PC-3 (cell line): ENCODE results near the gene FKBP14. TPM values are rescaled to one million over a fixed set of nuclear protein-coding genes. Genes with fewer than 3 reads are reported as not detected.

Source experiments
- ATAC-seq: fragments of 200-7000 bp; cut with Tn5 transposase; 2 replicates; pipeline ENCODE4 v1.9.1; 2020; ENCODE audit warnings: mild to moderate bottlenecking, moderate library complexity
- BruUV-seq: library from RNA; stranded (reverse); fragments of 400-500 nt; replicated peaks from 2 replicates; lab custom pipeline; 2021; lab: Mats Ljungman, UMichigan
- CTCF ChIA-PET: fragments of 300-600 bp; sonication (Branson Sonifier 250); formaldehyde crosslinking; loops from one replicate; lab custom pipeline; 2022; ENCODE audit warnings: antibody characterized with exemption; lab: Charles Lee
- POLR2A ChIA-PET: fragments of 300-600 bp; sonication (Branson Sonifier 250); formaldehyde crosslinking; loops from one replicate; lab custom pipeline; 2022; ENCODE audit warnings: antibody characterized with exemption; ENCODE audit not compliant: unreplicated experiment; lab: Charles Lee
- DNase-seq: peaks from one replicate; pipeline ENCODE4 v3.0.0-alpha.2; 2015
- H2AFZ ChIP-seq: fragments of 300-600 bp; sonication (generic); 2 replicates; pipeline ENCODE4 v1.6.0; 2016; ENCODE audit warnings: antibody characterized with exemption, low read length
- H3F3A ChIP-seq: fragments of 300-600 bp; sonication (generic); one replicate; pipeline ENCODE4 v1.6.0; 2017; ENCODE audit warnings: antibody characterized with exemption, low read length, control low read depth, mild to moderate bottlenecking; ENCODE audit not compliant: unreplicated experiment
- H3K27ac ChIP-seq: fragments of 300-600 bp; sonication (generic); 2 replicates; pipeline ENCODE4 v1.5.1; 2016; ENCODE audit warnings: mild to moderate bottlenecking, low read length
- H3K27me3 ChIP-seq: fragments of 300-600 bp; sonication (generic); 2 replicates; pipeline ENCODE4 v1.6.1; 2016; ENCODE audit warnings: low read length, mixed read lengths
- H3K36me3 ChIP-seq: fragments of 300-600 bp; sonication (generic); 2 replicates; pipeline ENCODE4 v1.6.1; 2016; ENCODE audit warnings: low read depth, mixed run types, low read length, mixed read lengths
- H3K4me1 ChIP-seq: fragments of 300-600 bp; sonication (generic); 2 replicates; pipeline ENCODE4 v1.5.1; 2016; ENCODE audit warnings: low read length; ENCODE audit not compliant: insufficient read depth
- H3K4me2 ChIP-seq: fragments of 300-600 bp; sonication (generic); 2 replicates; pipeline ENCODE4 v1.6.0; 2016; ENCODE audit warnings: low read length
- H3K4me3 ChIP-seq: fragments of 300-600 bp; sonication (generic); 2 replicates; pipeline ENCODE4 v1.5.1; 2016; ENCODE audit warnings: mild to moderate bottlenecking, low read length, mixed read lengths
- H3K79me2 ChIP-seq: fragments of 300-600 bp; sonication (generic); 2 replicates; pipeline ENCODE4 v1.6.1; 2017; ENCODE audit warnings: low read length, mixed read lengths
- H3K9ac ChIP-seq: fragments of 300-600 bp; sonication (generic); 2 replicates; pipeline ENCODE4 v1.6.0; 2016; ENCODE audit warnings: mild to moderate bottlenecking, low read length
- H3K9me2 ChIP-seq: fragments of 300-600 bp; sonication (generic); replicated peaks from 2 replicates; pipeline ENCODE4 v1.6.1; 2016; ENCODE audit warnings: mixed run types, low read length, mixed read lengths
- H3K9me3 ChIP-seq: fragments of 300-600 bp; sonication (generic); 2 replicates; pipeline ENCODE4 v1.6.1; 2016; ENCODE audit warnings: low read length, mixed read lengths
- H4K20me1 ChIP-seq: fragments of 300-600 bp; sonication (generic); 2 replicates; pipeline ENCODE4 v1.6.1; 2016; ENCODE audit warnings: low read length, mixed read lengths
- CTCF ChIP-seq: fragments of 300-600 bp; sonication (generic); conservative IDR thresholded peaks from 2 replicates; pipeline ENCODE4 v1.5.1; 2017; ENCODE audit warnings: antibody characterized with exemption, low read depth, mild to moderate bottlenecking, low read length
- EZH2 ChIP-seq: fragments of 300-600 bp; sonication (generic); IDR thresholded peaks from one replicate; pipeline ENCODE4 v1.6.1; 2017; ENCODE audit warnings: antibody characterized with exemption, mild to moderate bottlenecking, low read length; ENCODE audit not compliant: unreplicated experiment
- EZH2phosphoT487 ChIP-seq: fragments of 300-600 bp; sonication (generic); IDR thresholded peaks from 2 replicates; pipeline ENCODE4 v1.6.1; 2018; ENCODE audit warnings: mild to moderate bottlenecking, antibody characterized with exemption, low read length, borderline replicate concordance
- intact Hi-C: fragments of 100-400 bp; cut with micrococcal nuclease; formaldehyde crosslinking; loops from 2 replicates; pipeline ENCODE4 v1.9.0; 2023
- total RNA-seq: library from RNA; depleted of rRNA; stranded (reverse); fragments of >200 nt; gene quantifications from 2 replicates; pipeline ENCODE4 v1.2.3, GENCODE V29; 2014

Gene FKBP14
- total RNA-seq, 1 experiment from 2014 or later: 9.0 TPM

- peaks cover 6% of the 10 kb centered on the region; the same call in 1 of the 2 replicates for H3K36me3 ChIP-seq
- no peaks in the 10 kb centered on the region for H4K20me1 ChIP-seq
- TF ChIP-seq CTCF: no peak
- TF ChIP-seq EZH2: no peak
- no peak for TF ChIP-seq EZH2phosphoT487
- ATAC-seq: peak; percentile 87
- ChIA-PET CTCF (no interaction called here), POLR2A (no interaction called here)
- no peaks in the 10 kb centered on the region for H3K9me3 ChIP-seq
- H3K4me2 ChIP-seq: no peak overlapping the region
- DNase-seq: peak; percentile 63
- no peaks in the 10 kb centered on the region for H3K79me2 ChIP-seq
- H3K9me2 ChIP-seq: no peaks in the 10 kb centered on the region
- intact Hi-C loops: loop anchor here (1.0 kb wide), 1 partner anchor 31 kb away; the partner anchor contains the start of gene FKBP14
- H3K27me3 ChIP-seq: no peaks in the 10 kb centered on the region
- no TSS peak for BruUV-seq
- H2AFZ ChIP-seq: no peak overlapping the region
- H3K9ac ChIP-seq: no peak overlapping the region
- H3K4me3 ChIP-seq: no peak overlapping the region
- H3F3A ChIP-seq: no peaks in the 10 kb centered on the region
- H3K27ac ChIP-seq: 0 out of 2 replicates have a peak overlapping the region, but pooled peaks have one; percentile 10
- H3K4me1 ChIP-seq: no peaks in the 10 kb centered on the region
Measured at GRCh38 chr7:30057741-30058140, 31.2 kb upstream of the FKBP14 start.

- intact Hi-C loops: no loop called here
- ChIA-PET CTCF (no interaction called here), POLR2A (no interaction called here)
- no peaks in the 10 kb centered on the region for H3K4me1 ChIP-seq
- no peak overlapping the region for H3K4me2 ChIP-seq
- H3K9me3 ChIP-seq: no peaks in the 10 kb centered on the region
- H3K9ac ChIP-seq: no peak overlapping the region
- TF ChIP-seq EZH2phosphoT487: no peak
- TF ChIP-seq CTCF: no peak
- no peak for TF ChIP-seq EZH2
- no peak overlapping the region for H3K27ac ChIP-seq
- H3K79me2 ChIP-seq: no peaks in the 10 kb centered on the region
- H2AFZ ChIP-seq: no peak overlapping the region
- no peaks in the 10 kb centered on the region for H3K9me2 ChIP-seq
- ATAC-seq: no peak
- BruUV-seq: no TSS peak
- H4K20me1 ChIP-seq: no peaks in the 10 kb centered on the region
- H3K36me3 ChIP-seq: peaks cover 3% of the 10 kb centered on the region; the same call in 1 of the 2 replicates
- no peaks in the 10 kb centered on the region for H3K27me3 ChIP-seq
- no peaks in the 10 kb centered on the region for H3F3A ChIP-seq
- DNase-seq: no peak
- no peak overlapping the region for H3K4me3 ChIP-seq
Measured at GRCh38 chr7:30053068-30053467, 26.6 kb upstream of the FKBP14 start.

- H3K27ac ChIP-seq: no peak overlapping the region
- no peaks in the 10 kb centered on the region for H3K9me3 ChIP-seq
- H3F3A ChIP-seq: no peaks in the 10 kb centered on the region
- peaks cover 9% of the 10 kb centered on the region; the same call in 1 of the 2 replicates for H3K36me3 ChIP-seq
- no peak overlapping the region for H2AFZ ChIP-seq
- H3K4me1 ChIP-seq: no peaks in the 10 kb centered on the region
- DNase-seq (no peak), ATAC-seq (no peak)
- ChIA-PET CTCF (no interaction called here), POLR2A (no interaction called here)
- intact Hi-C loops: no loop called here
- no TSS peak for BruUV-seq
- H3K4me2 ChIP-seq: no peak overlapping the region
- no peaks in the 10 kb centered on the region for H4K20me1 ChIP-seq
- H3K9me2 ChIP-seq: no peaks in the 10 kb centered on the region
- no peak for TF ChIP-seq EZH2phosphoT487
- TF ChIP-seq EZH2: no peak
- no peak for TF ChIP-seq CTCF
- H3K4me3 ChIP-seq: no peak overlapping the region
- no peaks in the 10 kb centered on the region for H3K27me3 ChIP-seq
- H3K9ac ChIP-seq: no peak overlapping the region
- no peaks in the 10 kb centered on the region for H3K79me2 ChIP-seq
Measured at GRCh38 chr7:30049173-30049572, 22.7 kb upstream of the FKBP14 start.
